K562 (cell line): ENCODE data around the gene CORO2A. TPM values are rescaled to one million over a fixed set of nuclear protein-coding genes. Genes with fewer than 3 reads are reported as not detected.

Source experiments
- CHCHD3 ChIP-seq: fragments of 250-450 bp; sonication (Bioruptor Pico); IDR thresholded peaks from 2 replicates; pipeline ENCODE4 v2.1.2; 2022; ENCODE audit warnings: mild to moderate bottlenecking
- CREM ChIP-seq: IDR thresholded peaks from 2 replicates; pipeline ENCODE4 v1.6.1; 2014; ENCODE audit warnings: antibody characterized with exemption, low read depth
- CTBP1 ChIP-seq: fragments of 450-650 bp; IDR thresholded peaks from 2 replicates; pipeline ENCODE4 v1.6.1; 2016; ENCODE audit warnings: borderline replicate concordance
- DPF2 ChIP-seq: fragments of 450-650 bp; IDR thresholded peaks from 2 replicates; pipeline ENCODE4 v1.6.1; 2016
- KDM1A ChIP-seq, 2 experiments: fragments of 450-650 bp; IDR thresholded peaks; 2 replicates each; pipeline ENCODE4 v1.6.1; 2016; ENCODE audit warnings: mild to moderate bottlenecking in 2 of 2
- MEIS2 ChIP-seq: fragments of 450-650 bp; IDR thresholded peaks from 2 replicates; pipeline ENCODE4 v1.6.1; 2014; ENCODE audit warnings: mild to moderate bottlenecking; ENCODE audit not compliant: partially characterized antibody
- MYC ChIP-seq, 2 experiments: fragments of 250-450 bp in 1 of 2; sonication (Bioruptor Pico) in 1 of 2; IDR thresholded peaks; 2 replicates each; pipeline versions ENCODE4 v1.5.1 to v1.6.1; 2012 to 2021; ENCODE audit warnings: low read depth in 2 of 2, borderline replicate concordance in 1 of 2, improper control_type of control experiment in 1 of 2, low read length in 1 of 2, mild to moderate bottlenecking in 1 of 2, moderate library complexity in 1 of 2
- NCOA2 ChIP-seq, 2 experiments: fragments of 450-650 bp; IDR thresholded peaks; 2 replicates each; pipeline ENCODE4 v1.6.1; 2018; ENCODE audit warnings: mild to moderate bottlenecking in 2 of 2, moderate library complexity in 1 of 2; ENCODE audit not compliant: partially characterized antibody in 2 of 2
- NEUROD1 ChIP-seq: fragments of 150-350 bp; IDR thresholded peaks from 2 replicates; pipeline ENCODE4 v1.6.1; 2014; ENCODE audit warnings: borderline replicate concordance, low read length, low read depth; ENCODE audit not compliant: partially characterized antibody
- PHB2 ChIP-seq: fragments of 450-650 bp; IDR thresholded peaks from 2 replicates; pipeline ENCODE4 v1.6.1; 2017; ENCODE audit warnings: low read depth
- RBM17 ChIP-seq: fragments of 200-400 bp; formaldehyde crosslinking; IDR thresholded peaks from 2 replicates; pipeline ENCODE4 v1.6.1; 2017; ENCODE audit warnings: low read depth, mild to moderate bottlenecking, low read length, borderline replicate concordance
- SMARCC2 ChIP-seq: fragments of 450-650 bp; IDR thresholded peaks from 2 replicates; pipeline ENCODE4 v1.6.1; 2017; ENCODE audit warnings: antibody characterized with exemption, moderate library complexity, mild to moderate bottlenecking, low read depth
- SNIP1 ChIP-seq: fragments of 450-650 bp; IDR thresholded peaks from 2 replicates; pipeline ENCODE4 v1.7.1; 2017; ENCODE audit warnings: low read depth, mild to moderate bottlenecking
- SPI1 ChIP-seq: IDR thresholded peaks from 2 replicates; pipeline ENCODE4 v1.6.1; 2011; ENCODE audit warnings: low read depth, low read length, control low read depth, borderline replicate concordance
- TBL1XR1 ChIP-seq, 2 experiments: IDR thresholded peaks; 2 replicates each; pipeline ENCODE4 v1.6.1; 2012; ENCODE audit warnings: improper control_type of control experiment in 2 of 2, low read length in 2 of 2, mild to moderate bottlenecking in 1 of 2
- TRIM24 ChIP-seq, 2 experiments: fragments of 450-650 bp; IDR thresholded peaks; 2 replicates each; pipeline ENCODE4 v1.6.1; 2016
- XRCC3 ChIP-seq: fragments of 450-650 bp; IDR thresholded peaks from 2 replicates; pipeline ENCODE4 v1.6.1; 2017; ENCODE audit warnings: mild to moderate bottlenecking, moderate library complexity
- XRCC5 ChIP-seq: fragments of 200-400 bp; formaldehyde crosslinking; IDR thresholded peaks from 2 replicates; pipeline ENCODE4 v1.6.1; 2017; ENCODE audit warnings: low read depth, mild to moderate bottlenecking, low read length
- ZBTB8A ChIP-seq: fragments of 450-650 bp; IDR thresholded peaks from 2 replicates; pipeline ENCODE4 v1.6.1; 2018; ENCODE audit warnings: mild to moderate bottlenecking, moderate library complexity; ENCODE audit not compliant: partially characterized antibody
- ZKSCAN8 ChIP-seq: fragments of 200-800 bp; sonication (Bioruptor generic); IDR thresholded peaks from 2 replicates; pipeline ENCODE4 v1.6.1; 2016; ENCODE audit warnings: missing genetic modification characterization, missing compliant biosample characterization
- ZNF274 ChIP-seq: IDR thresholded peaks from 2 replicates; pipeline ENCODE4 v1.6.1; 2011; ENCODE audit warnings: low read depth, mild to moderate bottlenecking, low read length, moderate library complexity, borderline replicate concordance
- ZNF324 ChIP-seq: fragments of 250-450 bp; sonication (Bioruptor Pico); IDR thresholded peaks from 2 replicates; pipeline ENCODE4 v1.4.0; 2020; ENCODE audit warnings: mild to moderate bottlenecking
- ZNF695 ChIP-seq: fragments of 450-650 bp; formaldehyde crosslinking; IDR thresholded peaks from 2 replicates; pipeline ENCODE4 v1.4.0; 2020; ENCODE audit warnings: mild to moderate bottlenecking, moderate library complexity
- ZNF766 ChIP-seq: fragments of 200-800 bp; sonication (Bioruptor generic); conservative IDR thresholded peaks from 2 replicates; pipeline ENCODE4 v1.6.1; 2016; ENCODE audit warnings: missing genetic modification characterization, missing compliant biosample characterization
- ZNF780A ChIP-seq: fragments of 250-450 bp; sonication (Bioruptor Pico); IDR thresholded peaks from 2 replicates; pipeline ENCODE4 v1.5.0; 2021; ENCODE audit warnings: mild to moderate bottlenecking
- polyA plus RNA-seq, 8 experiments: library from polyadenylated mRNA; depleted of rRNA in 4 of 8; stranded (reverse) in 5 of 8; unstranded in 3 of 8; fragments of >200 nt; fragmentation: Nextera tagmentation in 2 of 8; fragmentation: Illumina TruSeq in 1 of 8; extraction: Ambion mirVana in 2 of 8; extraction: Trizol in 1 of 8; gene quantifications; 2 replicates each; pipeline versions ENCODE4 v1.2.1 to v1.2.3, GENCODE V29; 2011 to 2014; ENCODE audit warnings: inconsistent platforms in 1 of 8, missing spikeins in 1 of 8
- total RNA-seq, 7 experiments: library from RNA; depleted of rRNA in 6 of 7; stranded (reverse); fragments of >200 nt in 6 of 7; fragmentation: Illumina TruSeq in 2 of 7; extraction: Trizol in 2 of 7; gene quantifications; 2 replicates each; pipeline versions ENCODE4 v1.2.1 to v1.2.3, GENCODE V29; 2011 to 2021; ENCODE audit warnings: low replicate concordance in 1 of 7
- TF ChIP-seq, protein P1 (sequence below): sonication (generic); formaldehyde crosslinking; IDR thresholded peaks from 2 replicates; pipeline ENCODE4 v1.8.0; 2022; ENCODE audit warnings: missing genetic modification reagents, mild to moderate bottlenecking, moderate library complexity, borderline replicate concordance
- TF ChIP-seq, protein P2 (sequence below): fragments of 250-450 bp; sonication (Bioruptor Pico); IDR thresholded peaks from 2 replicates; pipeline ENCODE4 v1.5.0; 2021
- TF ChIP-seq, protein P3 (sequence below): fragments of 450-650 bp; IDR thresholded peaks from 2 replicates; pipeline ENCODE4 v1.6.1; 2016; ENCODE audit warnings: low read depth, mild to moderate bottlenecking, moderate library complexity
- TF ChIP-seq, protein P4 (sequence below): sonication (generic); formaldehyde crosslinking; IDR thresholded peaks from 2 replicates; pipeline ENCODE4 v1.8.0; 2022; ENCODE audit warnings: mild to moderate bottlenecking, low read depth, missing genetic modification reagents

The CORO2A gene
- total and polyA plus RNA-seq, 9 of the 15 experiments (the other 6 are each of a cell fraction or from before 2014, with no cell fraction given): 9.5 to 26.6 (median 18.0) TPM

DNA sequence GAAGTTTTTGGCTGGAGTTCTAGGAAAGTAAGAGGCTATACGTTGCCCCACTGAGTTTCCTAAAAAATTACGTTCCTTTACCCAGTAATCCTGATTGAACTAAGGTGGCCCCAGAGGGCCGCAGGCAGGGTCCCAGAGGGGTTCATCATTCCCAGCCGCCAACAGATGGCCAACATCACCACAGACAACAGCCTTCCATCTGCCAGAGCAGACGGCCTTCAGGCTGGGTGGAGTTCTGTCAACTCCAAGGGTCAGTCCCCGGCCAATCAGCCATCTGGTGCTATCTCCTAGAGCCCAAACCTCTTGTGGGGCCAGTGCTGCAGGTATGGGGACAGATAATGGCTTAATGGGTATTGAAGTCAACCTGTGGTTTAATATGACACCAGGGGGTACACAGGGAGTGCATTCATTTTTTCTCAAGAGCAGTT, 32.6 kb upstream of the CORO2A start (continued):
- TF ChIP-seq, protein P1, sequence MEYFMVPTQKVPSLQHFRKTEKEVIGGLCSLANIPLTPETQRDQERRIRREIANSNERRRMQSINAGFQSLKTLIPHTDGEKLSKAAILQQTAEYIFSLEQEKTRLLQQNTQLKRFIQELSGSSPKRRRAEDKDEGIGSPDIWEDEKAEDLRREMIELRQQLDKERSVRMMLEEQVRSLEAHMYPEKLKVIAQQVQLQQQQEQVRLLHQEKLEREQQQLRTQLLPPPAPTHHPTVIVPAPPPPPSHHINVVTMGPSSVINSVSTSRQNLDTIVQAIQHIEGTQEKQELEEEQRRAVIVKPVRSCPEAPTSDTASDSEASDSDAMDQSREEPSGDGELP: peak; percentile 88
- TF ChIP-seq RBM17 (no peak), ZKSCAN8 (CRISPR knock-in tag) (0 out of 2 replicates have a peak, but pooled peaks have one; percentile 55), XRCC3 (no peak), TBL1XR1 (IDR thresholded peaks at IDR 0.05; ENCODE audit: low read length in 2 of 2) (peak; percentile 96 to 97), SNIP1 (no peak), ZNF695 (no peak), SMARCC2 (peak; percentile 90), ZNF274 (peak; percentile 75; the same call in 1 of the 2 replicates), SPI1 (no peak), MYC (IDR thresholded peaks at IDR 0.05; ENCODE audit: low read depth, low read length) (peak; percentile 58; the same call in 1 of the 2 replicates), MYC (CRISPR knock-in tag; IDR thresholded peaks at IDR 0.05; ENCODE audit: borderline replicate concordance, low read depth) (no peak), TRIM24 (IDR thresholded peaks at IDR 0.05) (peak; percentile 92 to 95), XRCC5 (peak; percentile 18; the same call in 1 of the 2 replicates), DPF2 (peak; percentile 97), CHCHD3 (no peak), NCOA2 (IDR thresholded peaks at IDR 0.05; ENCODE audit: partially characterized antibody in 2 of 2) (peak in 1 of 2 experiments; percentile 72), ZNF324 (CRISPR knock-in tag) (no peak), CTBP1 (peak; percentile 79), ZNF766 (peak; percentile 68), ZBTB8A (no peak), MEIS2 (peak; percentile 67), PHB2 (peak; percentile 90), KDM1A (IDR thresholded peaks at IDR 0.05) (peak; percentile 95), CREM (peak; percentile 83), NEUROD1 (peak; percentile 77), ZNF780A (CRISPR knock-in tag) (no peak)
- TF ChIP-seq, protein P2, sequence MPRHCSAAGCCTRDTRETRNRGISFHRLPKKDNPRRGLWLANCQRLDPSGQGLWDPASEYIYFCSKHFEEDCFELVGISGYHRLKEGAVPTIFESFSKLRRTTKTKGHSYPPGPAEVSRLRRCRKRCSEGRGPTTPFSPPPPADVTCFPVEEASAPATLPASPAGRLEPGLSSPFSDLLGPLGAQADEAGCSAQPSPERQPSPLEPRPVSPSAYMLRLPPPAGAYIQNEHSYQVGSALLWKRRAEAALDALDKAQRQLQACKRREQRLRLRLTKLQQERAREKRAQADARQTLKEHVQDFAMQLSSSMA (CRISPR knock-in tag): no peak
- TF ChIP-seq, protein P3, sequence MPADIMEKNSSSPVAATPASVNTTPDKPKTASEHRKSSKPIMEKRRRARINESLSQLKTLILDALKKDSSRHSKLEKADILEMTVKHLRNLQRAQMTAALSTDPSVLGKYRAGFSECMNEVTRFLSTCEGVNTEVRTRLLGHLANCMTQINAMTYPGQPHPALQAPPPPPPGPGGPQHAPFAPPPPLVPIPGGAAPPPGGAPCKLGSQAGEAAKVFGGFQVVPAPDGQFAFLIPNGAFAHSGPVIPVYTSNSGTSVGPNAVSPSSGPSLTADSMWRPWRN: peak; percentile 76; the same call in 1 of the 2 replicates
- TF ChIP-seq, protein P4, sequence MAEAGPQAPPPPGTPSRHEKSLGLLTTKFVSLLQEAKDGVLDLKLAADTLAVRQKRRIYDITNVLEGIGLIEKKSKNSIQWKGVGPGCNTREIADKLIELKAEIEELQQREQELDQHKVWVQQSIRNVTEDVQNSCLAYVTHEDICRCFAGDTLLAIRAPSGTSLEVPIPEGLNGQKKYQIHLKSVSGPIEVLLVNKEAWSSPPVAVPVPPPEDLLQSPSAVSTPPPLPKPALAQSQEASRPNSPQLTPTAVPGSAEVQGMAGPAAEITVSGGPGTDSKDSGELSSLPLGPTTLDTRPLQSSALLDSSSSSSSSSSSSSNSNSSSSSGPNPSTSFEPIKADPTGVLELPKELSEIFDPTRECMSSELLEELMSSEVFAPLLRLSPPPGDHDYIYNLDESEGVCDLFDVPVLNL: no peak
